WTC11 (cell line): ENCODE measurements around the gene MEX3B. TPM values are rescaled to one million over a fixed set of nuclear protein-coding genes. Genes with fewer than 3 reads are reported as not detected.

Experiments
- ETV6 ChIP-seq: sonication (generic); formaldehyde crosslinking; IDR thresholded peaks from 2 replicates; pipeline ENCODE4 v1.8.1; 2022; ENCODE audit warnings: mild to moderate bottlenecking, missing genetic modification reagents
- GABPB1 ChIP-seq: sonication (generic); formaldehyde crosslinking; IDR thresholded peaks from 2 replicates; pipeline ENCODE4 v1.8.1; 2023; ENCODE audit warnings: mild to moderate bottlenecking, missing genetic modification reagents
- total RNA-seq: library from RNA; stranded (reverse); gene quantifications from 3 replicates; pipeline ENCODE4 v1.2.3, GENCODE V29; 2021
- TF ChIP-seq, protein P1 (sequence below): sonication (generic); formaldehyde crosslinking; IDR thresholded peaks from 2 replicates; pipeline ENCODE4 v1.8.0; 2022; ENCODE audit warnings: mild to moderate bottlenecking, missing genetic modification reagents
- TF ChIP-seq, protein P2 (sequence below): sonication (generic); formaldehyde crosslinking; IDR thresholded peaks from 2 replicates; pipeline ENCODE4 v1.8.0; 2023; ENCODE audit warnings: missing genetic modification reagents

The MEX3B gene
- total RNA-seq, 1 experiment from 2014 or later, result 8.8 TPM

DNA sequence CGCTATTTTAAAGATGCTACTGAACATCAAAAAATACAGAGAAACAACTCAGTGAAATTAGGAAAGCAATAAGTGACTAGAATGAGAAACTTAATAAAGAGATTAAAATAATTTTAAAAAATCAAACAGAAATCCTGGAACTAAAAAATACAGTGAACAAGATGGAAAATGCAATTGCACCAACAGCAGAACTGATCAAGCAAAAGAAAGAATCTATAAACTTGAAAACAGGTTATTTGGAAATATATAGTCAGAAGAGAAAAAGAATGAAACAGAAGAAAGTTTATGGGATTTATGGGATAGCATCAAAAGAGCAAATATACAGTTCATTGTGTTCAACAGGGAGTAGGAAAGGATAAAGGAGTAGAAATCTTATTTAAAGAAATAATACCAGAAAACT is 53.3 kb downstream of the MEX3B start (continued):
- TF ChIP-seq, protein P1, sequence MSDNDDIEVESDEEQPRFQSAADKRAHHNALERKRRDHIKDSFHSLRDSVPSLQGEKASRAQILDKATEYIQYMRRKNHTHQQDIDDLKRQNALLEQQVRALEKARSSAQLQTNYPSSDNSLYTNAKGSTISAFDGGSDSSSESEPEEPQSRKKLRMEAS, result no peak
- TF ChIP-seq, protein P2, sequence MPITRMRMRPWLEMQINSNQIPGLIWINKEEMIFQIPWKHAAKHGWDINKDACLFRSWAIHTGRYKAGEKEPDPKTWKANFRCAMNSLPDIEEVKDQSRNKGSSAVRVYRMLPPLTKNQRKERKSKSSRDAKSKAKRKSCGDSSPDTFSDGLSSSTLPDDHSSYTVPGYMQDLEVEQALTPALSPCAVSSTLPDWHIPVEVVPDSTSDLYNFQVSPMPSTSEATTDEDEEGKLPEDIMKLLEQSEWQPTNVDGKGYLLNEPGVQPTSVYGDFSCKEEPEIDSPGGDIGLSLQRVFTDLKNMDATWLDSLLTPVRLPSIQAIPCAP, result no peak
- TF ChIP-seq GABPB1 (no peak), ETV6 (CRISPR knock-in tag) (no peak)

Other genes with a start within 250 kb of the MEX3B start
- gene EFL1, start 216.7 kb upstream of the MEX3B start, total RNA-seq, result 25.4 to 27.5 TPM (median 25.4 TPM) in 3 replicates
- gene SAXO2, start 216.8 kb upstream of the MEX3B start, total RNA-seq, result 1.9 to 3.8 TPM (median 2.7 TPM) in 3 replicates